HCT116 (cell line): Measurements from ENCODE around the gene GRM8. TPM values are rescaled to one million over a fixed set of nuclear protein-coding genes. Genes with fewer than 3 reads are reported as not detected.

Source experiments
- ATAC-seq: fragments of 200-7000 bp; cut with Tn5 transposase; 2 replicates; pipeline ENCODE4 v1.9.1; 2020; ENCODE audit warnings: mild to moderate bottlenecking, moderate library complexity
- BruUV-seq: library from RNA; stranded (reverse); fragments of 400-500 nt; replicated peaks from 2 replicates; lab custom pipeline; 2021; lab: Mats Ljungman, UMichigan
- CTCF ChIA-PET: fragments of 300-600 bp; sonication (Branson Sonifier 250); formaldehyde crosslinking; loops from one replicate; lab custom pipeline; 2021; ENCODE audit warnings: antibody characterized with exemption; lab: Charles Lee
- POLR2A ChIA-PET: fragments of 300-600, 350-600 bp; sonication (Branson Sonifier 250); formaldehyde crosslinking; loops from one replicate; lab custom pipeline; 2021; ENCODE audit warnings: antibody characterized with exemption; lab: Charles Lee
- RAD21 ChIA-PET, 2 experiments: fragments of 300-600 bp; sonication (Branson Sonifier 250); formaldehyde crosslinking; loops; one replicate each; lab custom pipeline; 2023; ENCODE audit warnings: low total read pairs in 2 of 2; ENCODE audit not compliant: uncharacterized antibody in 2 of 2, unreplicated experiment in 2 of 2, low non-redundant PET in 1 of 2; lab: Charles Lee
- DNase-seq: peaks from one replicate; pipeline ENCODE4 v3.0.0-alpha.2; 2010; ENCODE audit warnings: low read depth, low spot score
- H2AFZ ChIP-seq: fragments of 200-600 bp; shearing (Covaris generic), sonication (generic); 2 replicates; pipeline ENCODE4 v1.6.1; 2017; ENCODE audit warnings: low read depth, mixed run types, mixed read lengths, antibody characterized with exemption, low read length; ENCODE audit not compliant: poor library complexity, severe bottlenecking
- H3K27ac ChIP-seq: 2 replicates; pipeline ENCODE4 v1.5.1; 2012; ENCODE audit warnings: low read depth, low read length
- H3K27me3 ChIP-seq: fragments of 200-600 bp; sonication (generic); 2 replicates; pipeline ENCODE4 v1.6.1; 2016; ENCODE audit warnings: mixed run types, low read length, mixed read lengths; ENCODE audit not compliant: insufficient read depth
- H3K36me3 ChIP-seq, 2 experiments: fragments of 200-500 bp in 1 of 2; fragments of 200-600 bp in 1 of 2; sonication (Bioruptor generic) in 1 of 2; sonication (generic) in 1 of 2; 2 replicates each; pipeline versions ENCODE4 v1.5.1 to v1.6.1; 2014 to 2016; ENCODE audit warnings: low read length in 2 of 2, inconsistent platforms in 1 of 2, mixed read lengths in 1 of 2, mixed run types in 1 of 2; ENCODE audit not compliant: insufficient read depth in 2 of 2, control insufficient read depth in 1 of 2
- H3K4me1 ChIP-seq, 2 experiments: fragments of 200-600 bp in 1 of 2; sonication (generic) in 1 of 2; 2 replicates each; pipeline versions ENCODE4 v1.5.1 to v1.6.1; 2012 to 2017; ENCODE audit warnings: low read length in 2 of 2, inconsistent platforms in 1 of 2, mild to moderate bottlenecking in 1 of 2, mixed read lengths in 1 of 2, mixed run types in 1 of 2, moderate library complexity in 1 of 2; ENCODE audit not compliant: insufficient read depth in 2 of 2, control insufficient read depth in 1 of 2
- H3K4me2 ChIP-seq: fragments of 200-600 bp; sonication (generic); 2 replicates; pipeline ENCODE4 v1.6.1; 2017; ENCODE audit warnings: mixed run types, low read length, mixed read lengths
- H3K4me3 ChIP-seq, 2 experiments: fragments of 200-600 bp in 1 of 2; sonication (generic) in 1 of 2; replicated peaks in 1 of 2; 2 replicates each; pipeline ENCODE4 v1.5.1; 2011 to 2016; ENCODE audit warnings: low read length in 2 of 2, control low read depth in 1 of 2, low read depth in 1 of 2, mild to moderate bottlenecking in 1 of 2, mixed read lengths in 1 of 2, mixed run types in 1 of 2
- H3K79me2 ChIP-seq: fragments of 200-600 bp; sonication (generic); 2 replicates; pipeline ENCODE4 v1.6.1; 2017; ENCODE audit warnings: mild to moderate bottlenecking, mixed run types, low read length, moderate library complexity, mixed read lengths; ENCODE audit not compliant: insufficient read depth
- H3K9ac ChIP-seq: fragments of 200-600 bp; sonication (generic); 2 replicates; pipeline ENCODE4 v1.6.1; 2016; ENCODE audit warnings: low read length, mixed read lengths
- H3K9me2 ChIP-seq: fragments of 200-600 bp; sonication (generic), shearing (Covaris generic); 2 replicates; pipeline ENCODE4 v1.6.1; 2017; ENCODE audit warnings: mixed run types, mild to moderate bottlenecking, moderate library complexity; ENCODE audit not compliant: insufficient read depth
- H3K9me3 ChIP-seq, 2 experiments: fragments of 200-500 bp in 1 of 2; fragments of 200-600 bp in 1 of 2; sonication (Bioruptor generic) in 1 of 2; sonication (generic) in 1 of 2; 2 replicates each; pipeline ENCODE4 v1.6.1; 2014 to 2017; ENCODE audit warnings: low read length in 2 of 2, mixed read lengths in 2 of 2, inconsistent platforms in 1 of 2, low read depth in 1 of 2, mild to moderate bottlenecking in 1 of 2, mixed run types in 1 of 2, moderate library complexity in 1 of 2; ENCODE audit not compliant: control insufficient read depth in 1 of 2, insufficient read depth in 1 of 2
- H4K20me1 ChIP-seq: fragments of 200-600 bp; sonication (generic), shearing (Covaris generic); 2 replicates; pipeline ENCODE4 v1.6.1; 2017; ENCODE audit warnings: mixed run types, mild to moderate bottlenecking, moderate library complexity; ENCODE audit not compliant: insufficient read depth
- ATF3 ChIP-seq: IDR thresholded peaks from 2 replicates; pipeline ENCODE4 v1.6.1; 2012
- CEBPB ChIP-seq: IDR thresholded peaks from 2 replicates; pipeline ENCODE4 v1.6.1; 2012; ENCODE audit warnings: low read depth
- CTCF ChIP-seq, 3 experiments: fragments of 200-600 bp in 1 of 3; sonication (generic) in 1 of 3; IDR thresholded peaks in 2 of 3; conservative IDR thresholded peaks in 1 of 3; 2 replicates each; pipeline ENCODE4 v1.5.1; 2012 to 2017; ENCODE audit warnings: low read depth in 2 of 3, low read length in 2 of 3, antibody characterized with exemption in 1 of 3, borderline replicate concordance in 1 of 3, control low read depth in 1 of 3, mild to moderate bottlenecking in 1 of 3, mixed read lengths in 1 of 3, mixed run types in 1 of 3, moderate library complexity in 1 of 3; ENCODE audit not compliant: insufficient read depth in 1 of 3
- EGR1 ChIP-seq: IDR thresholded peaks from 2 replicates; pipeline ENCODE4 v1.6.1; 2012; ENCODE audit warnings: low read depth
- ELF1 ChIP-seq: IDR thresholded peaks from 2 replicates; pipeline ENCODE4 v1.6.1; 2012; ENCODE audit warnings: low read depth, borderline replicate concordance
- EZH2 ChIP-seq: fragments of 200-600 bp; sonication (generic); IDR thresholded peaks from 2 replicates; pipeline ENCODE4 v1.6.1; 2017; ENCODE audit warnings: antibody characterized with exemption, mixed run types
- FOSL1 ChIP-seq: IDR thresholded peaks from 2 replicates; pipeline ENCODE4 v1.6.1; 2012; ENCODE audit warnings: low read depth
- JUND ChIP-seq: IDR thresholded peaks from 2 replicates; pipeline ENCODE4 v1.6.1; 2012
- MAX ChIP-seq: IDR thresholded peaks from 2 replicates; pipeline ENCODE4 v1.6.1; 2012
- POLR2A ChIP-seq: IDR thresholded peaks from 2 replicates; pipeline ENCODE4 v1.7.0; 2011; ENCODE audit warnings: borderline replicate concordance; ENCODE audit not compliant: insufficient read depth, insufficient read length; ENCODE audit errors: extremely low read depth
- POLR2AphosphoS5 ChIP-seq: IDR thresholded peaks from 2 replicates; pipeline ENCODE4 v1.6.1; 2011; ENCODE audit warnings: mild to moderate bottlenecking, low read depth, low read length, moderate library complexity
- RAD21 ChIP-seq: IDR thresholded peaks from 2 replicates; pipeline ENCODE4 v1.6.1; 2012; ENCODE audit warnings: low read depth, mild to moderate bottlenecking
- REST ChIP-seq: IDR thresholded peaks from 2 replicates; pipeline ENCODE4 v1.6.1; 2012; ENCODE audit warnings: low read depth
- SIN3A ChIP-seq: IDR thresholded peaks from 2 replicates; pipeline ENCODE4 v1.6.1; 2012; ENCODE audit warnings: low read depth
- SP1 ChIP-seq: IDR thresholded peaks from 2 replicates; pipeline ENCODE4 v1.6.1; 2012; ENCODE audit warnings: low read depth
- SRF ChIP-seq: IDR thresholded peaks from 2 replicates; pipeline ENCODE4 v1.6.1; 2012; ENCODE audit warnings: low read depth
- TCF7L2 ChIP-seq: IDR thresholded peaks from 2 replicates; pipeline ENCODE4 v1.7.0; 2011; ENCODE audit warnings: borderline replicate concordance, inconsistent platforms; ENCODE audit not compliant: insufficient read depth, insufficient read length; ENCODE audit errors: extremely low read depth
- YY1 ChIP-seq: IDR thresholded peaks from 2 replicates; pipeline ENCODE4 v1.6.1; 2011; ENCODE audit warnings: low read length, low read depth, moderate library complexity, mild to moderate bottlenecking; ENCODE audit not compliant: insufficient replicate concordance; ENCODE audit errors: extremely low read depth
- ZBTB33 ChIP-seq: IDR thresholded peaks from 2 replicates; pipeline ENCODE4 v1.6.1; 2011; ENCODE audit warnings: mild to moderate bottlenecking, low read length, moderate library complexity; ENCODE audit not compliant: insufficient replicate concordance; ENCODE audit errors: extremely low read depth
- ZNF274 ChIP-seq: fragments of 200-500 bp; sonication (Bioruptor generic); IDR thresholded peaks from 2 replicates; pipeline ENCODE4 v1.6.1; 2014; ENCODE audit warnings: mild to moderate bottlenecking, low read depth, low read length, inconsistent platforms
- intact Hi-C: fragments of 100-400 bp; cut with micrococcal nuclease; formaldehyde crosslinking; loops from 2 replicates; pipeline ENCODE4 v1.10.0; 2022
- total RNA-seq: library from RNA; stranded (reverse); gene quantifications from one replicate; pipeline ENCODE4 v1.2.1, GENCODE V29; 2021; ENCODE audit not compliant: unreplicated experiment

Gene GRM8
- total RNA-seq, 1 experiment from 2014 or later = 0.05 TPM

GRCh38 chr7:126411821-126412383 lies 840.8 kb downstream of the GRM8 start:
- no peak overlapping the region for H3K27ac ChIP-seq
- H4K20me1 ChIP-seq = no peaks in the 10 kb centered on the region
- POLR2A ChIA-PET = interaction anchor here (1.0 kb wide), 1 partner anchor 8 kb away, joined by 3 read pairs; no protein-coding TSS in a partner anchor
- no peak for DNase-seq
- H3K79me2 ChIP-seq = no peaks in the 10 kb centered on the region
- RAD21 ChIA-PET = no interaction called here
- no TSS peak for BruUV-seq
- no peaks in the 10 kb centered on the region for H3K4me1 ChIP-seq
- no peak overlapping the region for H2AFZ ChIP-seq
- H3K9me2 ChIP-seq = no peaks in the 10 kb centered on the region
- H3K27me3 ChIP-seq = no peaks in the 10 kb centered on the region
- no peak overlapping the region for H3K9ac ChIP-seq
- H3K36me3 ChIP-seq = no peaks in the 10 kb centered on the region
- H3K9me3 ChIP-seq = no peaks in the 10 kb centered on the region
- TF ChIP-seq EGR1 (no peak), SIN3A (no peak), SRF (no peak), POLR2A (no peak), FOSL1 (no peak), YY1 (no peak), SP1 (no peak), REST (no peak), ZNF274 (no peak), JUND (no peak), MAX (no peak), RAD21 (no peak), TCF7L2 (no peak), CTCF (IDR thresholded peaks at IDR 0.05 in 2 of 3, conservative IDR thresholded peaks at IDR 0.05 in 1 of 3; ENCODE audit: borderline replicate concordance in 1 of 3, insufficient read depth in 1 of 3, low read depth in 2 of 3, low read length in 2 of 3) (no peak), ATF3 (no peak), ELF1 (no peak), EZH2 (no peak), CEBPB (no peak), ZBTB33 (no peak), POLR2AphosphoS5 (no peak)
- ATAC-seq = no peak
- no peak overlapping the region for H3K4me2 ChIP-seq
- CTCF ChIA-PET = interaction anchor here (1.4 kb wide), 1 partner anchor 9 kb away, joined by 5 read pairs; no protein-coding TSS in a partner anchor
- intact Hi-C loops = no loop called here
- no peak overlapping the region for H3K4me3 ChIP-seq
